K562 (cell line): ENCODE data around the gene PADI1. TPM values are rescaled to one million over a fixed set of nuclear protein-coding genes. Genes with fewer than 3 reads are reported as not detected.

Experiments
- ATAC-seq: fragments of 200-7000 bp; cut with Tn5 transposase; 3 replicates; pipeline ENCODE4 v1.9.1; 2020; ENCODE audit warnings: moderate library complexity
- BruUV-seq: library from RNA; stranded (reverse); fragments of 400-500 nt; replicated peaks from 2 replicates; lab custom pipeline; 2021; lab: Mats Ljungman, UMichigan
- CTCF ChIA-PET: fragments of 300-600 bp; formaldehyde crosslinking; extraction: SDS; loops from one replicate; lab custom pipeline; 2021; ENCODE audit warnings: low intra/inter-chr PET ratio; lab: Yijun Ruan, JAX
- POLR2A ChIA-PET: fragments of 300-600, 350-650 bp; sonication (Branson Sonifier 250); formaldehyde crosslinking; extraction: SDS; loops from one replicate; lab custom pipeline; 2021; ENCODE audit warnings: antibody characterized with exemption, inconsistent platforms; lab: Yijun Ruan, JAX
- DNase-seq, 4 experiments: peaks; one replicate each; pipeline versions ENCODE4 v3.0.0 to v3.0.0-alpha.2; 2011 to 2018; ENCODE audit warnings: low spot score in 3 of 4, mixed read lengths in 3 of 4; ENCODE audit errors: extremely low read depth in 1 of 4
- FAIRE-seq: peaks from 2 replicates; lab custom pipeline; 2011; peaks lifted over from hg19 to GRCh38; lab: Jason Lieb, UNC
- H2AFZ ChIP-seq: 2 replicates; pipeline ENCODE4 v1.6.0; 2011; ENCODE audit warnings: low read depth, low read length, control low read depth, inconsistent platforms
- H3K27ac ChIP-seq: fragments of 200-600 bp; 3 replicates; pipeline ENCODE4 v1.8.0; 2011; ENCODE audit warnings: low read depth, mild to moderate bottlenecking, control low read depth, inconsistent platforms, low read length, moderate library complexity, mixed read lengths; ENCODE audit errors: extremely low read depth
- H3K27me3 ChIP-seq, 2 experiments: fragments of 300-600 bp in 1 of 2; 2 replicates in 1 of 2; 3 replicates in 1 of 2; pipeline versions ENCODE4 v1.6.0 to v1.8.0; 2011; ENCODE audit warnings: inconsistent platforms in 2 of 2, low read length in 2 of 2, mild to moderate bottlenecking in 1 of 2, mixed read lengths in 1 of 2, moderate library complexity in 1 of 2; ENCODE audit not compliant: control insufficient read depth in 2 of 2, insufficient read depth in 2 of 2
- H3K36me3 ChIP-seq: fragments of 300-600 bp; 3 replicates; pipeline ENCODE4 v1.8.0; 2011; ENCODE audit warnings: mild to moderate bottlenecking, low read length, inconsistent platforms; ENCODE audit not compliant: control insufficient read depth, insufficient read depth
- H3K4me1 ChIP-seq, 2 experiments: fragments of 200-600 bp in 1 of 2; replicated peaks in 1 of 2; 2 replicates in 1 of 2; 3 replicates in 1 of 2; pipeline versions ENCODE4 v1.5.1 to v1.8.0; 2011; ENCODE audit warnings: inconsistent platforms in 2 of 2, low read length in 2 of 2, mild to moderate bottlenecking in 1 of 2, mixed read lengths in 1 of 2, moderate library complexity in 1 of 2; ENCODE audit not compliant: control insufficient read depth in 2 of 2, insufficient read depth in 2 of 2
- H3K4me2 ChIP-seq: 2 replicates; pipeline ENCODE4 v1.6.1; 2011; ENCODE audit warnings: low read length, control low read depth, inconsistent platforms, mixed read lengths; ENCODE audit not compliant: insufficient read depth
- H3K4me3 ChIP-seq: fragments of 200-600 bp; sonication (generic), shearing (Covaris generic); 2 replicates; pipeline ENCODE4 v1.5.1; 2016; ENCODE audit warnings: control low read depth, inconsistent platforms
- H3K79me2 ChIP-seq: fragments of 200-600 bp; 3 replicates; pipeline ENCODE4 v1.8.0; 2011; ENCODE audit warnings: low read length, inconsistent platforms; ENCODE audit not compliant: control insufficient read depth, insufficient read depth
- H3K9ac ChIP-seq, 2 experiments: 2 replicates each; pipeline versions ENCODE4 v1.6.0 to v1.6.1; 2011; ENCODE audit warnings: low read depth in 2 of 2, low read length in 2 of 2, control low read depth in 1 of 2, inconsistent platforms in 1 of 2, mild to moderate bottlenecking in 1 of 2, mixed read lengths in 1 of 2; ENCODE audit not compliant: insufficient read depth in 1 of 2
- H3K9me1 ChIP-seq: one replicate; pipeline ENCODE4 v1.6.0; 2011; ENCODE audit warnings: inconsistent platforms, mild to moderate bottlenecking, low read length, moderate library complexity; ENCODE audit not compliant: control insufficient read depth, insufficient read depth
- H3K9me3 ChIP-seq: replicated peaks from 2 replicates; pipeline ENCODE4 v1.5.1; 2011; ENCODE audit warnings: low read depth, low read length, inconsistent platforms; ENCODE audit not compliant: control insufficient read depth, insufficient read depth
- H4K20me1 ChIP-seq: replicated peaks from 2 replicates; pipeline ENCODE4 v1.6.1; 2011; ENCODE audit warnings: low read length, inconsistent platforms, mixed read lengths; ENCODE audit not compliant: control insufficient read depth, insufficient read depth
- CBFA2T3 ChIP-seq: fragments of 450-650 bp; IDR thresholded peaks from 2 replicates; pipeline ENCODE4 v1.6.1; 2017
- CEBPG ChIP-seq, 3 experiments: fragments of 200-800 bp in 1 of 3; sonication (Bioruptor generic) in 1 of 3; sonication (generic) in 1 of 3; formaldehyde crosslinking in 1 of 3; IDR thresholded peaks in 2 of 3; conservative IDR thresholded peaks in 1 of 3; 2 replicates each; pipeline versions ENCODE4 v1.6.1 to v1.8.0; 2016 to 2022; ENCODE audit warnings: missing compliant biosample characterization in 2 of 3, missing genetic modification characterization in 2 of 3, mild to moderate bottlenecking in 1 of 3, missing genetic modification reagents in 1 of 3
- COPS2 ChIP-seq: fragments of 450-650 bp; conservative IDR thresholded peaks from 2 replicates; pipeline ENCODE4 v1.6.1; 2016; ENCODE audit warnings: mild to moderate bottlenecking, moderate library complexity
- ELK1 ChIP-seq: sonication (generic); formaldehyde crosslinking; IDR thresholded peaks from 2 replicates; pipeline ENCODE4 v1.8.1; 2022; ENCODE audit warnings: missing genetic modification reagents
- FOXM1 ChIP-seq, 2 experiments: fragments of 450-650 bp in 1 of 2; sonication (generic) in 1 of 2; formaldehyde crosslinking in 1 of 2; IDR thresholded peaks; 2 replicates each; pipeline versions ENCODE4 v1.6.1 to v1.9.0; 2017 to 2022; ENCODE audit warnings: low read depth in 2 of 2, mild to moderate bottlenecking in 2 of 2, missing genetic modification reagents in 1 of 2, moderate library complexity in 1 of 2
- KDM2B ChIP-seq: fragments of 250-450 bp; sonication (Bioruptor Pico); IDR thresholded peaks from 2 replicates; pipeline ENCODE4 v1.8.0; 2021; ENCODE audit warnings: mild to moderate bottlenecking, moderate library complexity
- MYC ChIP-seq, 2 experiments: fragments of 250-450 bp in 1 of 2; sonication (Bioruptor Pico) in 1 of 2; IDR thresholded peaks; 2 replicates each; pipeline versions ENCODE4 v1.5.1 to v1.6.1; 2012 to 2021; ENCODE audit warnings: low read depth in 2 of 2, borderline replicate concordance in 1 of 2, improper control_type of control experiment in 1 of 2, low read length in 1 of 2, mild to moderate bottlenecking in 1 of 2, moderate library complexity in 1 of 2
- NR2F6 ChIP-seq: fragments of 450-650 bp; formaldehyde crosslinking; IDR thresholded peaks from 2 replicates; pipeline ENCODE4 v1.4.0; 2020; ENCODE audit warnings: mild to moderate bottlenecking
- SNRNP70 ChIP-seq: fragments of 200-400 bp; formaldehyde crosslinking; optimal IDR thresholded peaks from 2 replicates; pipeline ENCODE3; 2017; ENCODE audit warnings: low read depth, low read length
- TCF3 ChIP-seq: sonication (generic); formaldehyde crosslinking; IDR thresholded peaks from 2 replicates; pipeline ENCODE4 v1.4.0; 2020; ENCODE audit warnings: mild to moderate bottlenecking, missing genetic modification reagents
- ZBTB33 ChIP-seq: sonication (generic); formaldehyde crosslinking; IDR thresholded peaks from 2 replicates; pipeline ENCODE4 v1.8.1; 2023; ENCODE audit warnings: mild to moderate bottlenecking, missing genetic modification reagents
- ZBTB7A ChIP-seq: IDR thresholded peaks from 2 replicates; pipeline ENCODE4 v1.6.1; 2011; ENCODE audit warnings: low read depth, mild to moderate bottlenecking, low read length, moderate library complexity, borderline replicate concordance; ENCODE audit not compliant: control insufficient read depth
- ZKSCAN8 ChIP-seq: fragments of 200-800 bp; sonication (Bioruptor generic); IDR thresholded peaks from 2 replicates; pipeline ENCODE4 v1.6.1; 2016; ENCODE audit warnings: missing genetic modification characterization, missing compliant biosample characterization
- ZNF282 ChIP-seq: sonication (generic); formaldehyde crosslinking; IDR thresholded peaks from 2 replicates; pipeline ENCODE4 v1.8.1; 2023; ENCODE audit warnings: missing genetic modification reagents
- ZNF586 ChIP-seq: fragments of 450-650 bp; formaldehyde crosslinking; conservative IDR thresholded peaks from 2 replicates; pipeline ENCODE4 v1.4.0; 2020; ENCODE audit warnings: mild to moderate bottlenecking, moderate library complexity
- WGBS: fragments of 100-300 bp; shearing (Covaris generic); methylation state at CpG from one replicate; pipeline ENCODE4 v1.1.6; 2016; ENCODE audit warnings: low coverage, mixed read lengths; ENCODE audit not compliant: insufficient coverage; ENCODE audit errors: missing lambda C conversion rate; 5-methylcytosine and 5-hydroxymethylcytosine counted together
- in situ Hi-C: fragments of 300-500 bp; cut with MboI; formaldehyde crosslinking; loops from 4 replicates; pipeline ENCODE4 v1.15.0; 2018; ENCODE audit warnings: inconsistent platforms, mixed read lengths
- intact Hi-C: fragments of 100-400 bp; cut with micrococcal nuclease; formaldehyde crosslinking; loops from 2 replicates; pipeline ENCODE4 v1.14.2; 2022
- polyA plus RNA-seq, 8 experiments: library from polyadenylated mRNA; depleted of rRNA in 4 of 8; stranded (reverse) in 5 of 8; unstranded in 3 of 8; fragments of >200 nt; fragmentation: Nextera tagmentation in 2 of 8; fragmentation: Illumina TruSeq in 1 of 8; extraction: Ambion mirVana in 2 of 8; extraction: Trizol in 1 of 8; gene quantifications; 2 replicates each; pipeline versions ENCODE4 v1.2.1 to v1.2.3, GENCODE V29; 2011 to 2014; ENCODE audit warnings: inconsistent platforms in 1 of 8, missing spikeins in 1 of 8
- total RNA-seq, 7 experiments: library from RNA; depleted of rRNA in 6 of 7; stranded (reverse); fragments of >200 nt in 6 of 7; fragmentation: Illumina TruSeq in 2 of 7; extraction: Trizol in 2 of 7; gene quantifications; 2 replicates each; pipeline versions ENCODE4 v1.2.1 to v1.2.3, GENCODE V29; 2011 to 2021; ENCODE audit warnings: low replicate concordance in 1 of 7
- TF ChIP-seq, protein P1 (sequence below), 2 experiments: fragments of 450-650 bp in 1 of 2; sonication (generic) in 1 of 2; formaldehyde crosslinking in 1 of 2; IDR thresholded peaks in 1 of 2; conservative IDR thresholded peaks in 1 of 2; 2 replicates each; pipeline versions ENCODE4 v1.6.1 to v1.8.1; 2016 to 2023; ENCODE audit warnings: mild to moderate bottlenecking in 2 of 2, moderate library complexity in 2 of 2, inconsistent platforms in 1 of 2, missing genetic modification reagents in 1 of 2

The PADI1 gene
- total and polyA plus RNA-seq, 9 of the 15 experiments (the other 6 are each of a cell fraction or from before 2014, with no cell fraction given), result not detected

DNA sequence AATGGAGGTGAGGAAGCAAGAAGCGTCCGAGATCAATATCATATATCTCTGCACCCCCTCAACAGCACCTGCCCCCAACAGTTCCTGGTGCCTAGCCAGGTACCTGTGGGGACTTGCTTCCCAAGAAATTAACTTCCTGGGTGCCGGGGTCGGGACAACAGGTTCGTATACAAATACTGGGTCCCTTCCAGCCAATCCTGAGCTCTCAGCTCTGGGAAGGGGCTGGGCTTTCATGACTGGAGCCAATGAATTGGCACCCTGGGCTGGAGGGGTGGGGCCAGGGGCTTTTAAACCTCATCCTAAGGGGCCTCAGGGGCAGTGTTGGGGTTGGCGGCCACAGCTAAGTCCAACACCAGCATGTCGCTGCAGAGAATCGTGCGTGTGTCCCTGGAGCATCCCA lies 43.9 kb downstream of the PADI1 start, which contains the start of gene PADI3:
Gene PADI3, plus strand, starts transcription at position 318 of the 400 bp plus-strand sequence. Its CDS starts 40 bp downstream, at position 358.
- H3K9me1 ChIP-seq, result no peaks in the 10 kb centered on the region
- in situ Hi-C loops (no loop called here), intact Hi-C loops (no loop called here)
- ATAC-seq (peak; percentile 94), FAIRE-seq (peak; percentile 69), DNase-seq (peak; percentile 50 to 76 (median 52))
- peak within 1 kb of the TSS; percentile 71 for H2AFZ ChIP-seq
- TF ChIP-seq TCF3 (CRISPR knock-in tag) (no peak), FOXM1 (IDR thresholded peaks at IDR 0.05; ENCODE audit: low read depth) (0 out of 2 replicates have a peak, but pooled peaks have one; percentile 25), FOXM1 (CRISPR knock-in tag; IDR thresholded peaks at IDR 0.05; ENCODE audit: low read depth) (no peak), KDM2B (CRISPR knock-in tag) (no peak), ZBTB33 (no peak), ZNF282 (CRISPR knock-in tag) (no peak), ZBTB7A (peak; percentile 29; the same call in 1 of the 2 replicates), NR2F6 (no peak), ELK1 (CRISPR knock-in tag) (no peak), MYC (IDR thresholded peaks at IDR 0.05; ENCODE audit: low read depth, low read length) (no peak), MYC (CRISPR knock-in tag; IDR thresholded peaks at IDR 0.05; ENCODE audit: borderline replicate concordance, low read depth) (no peak), CEBPG (CRISPR knock-in tag; IDR thresholded peaks at IDR 0.05) (no peak), CEBPG (tag; conservative IDR thresholded peaks at IDR 0.05 in 1 of 2, IDR thresholded peaks at IDR 0.05 in 1 of 2) (no peak), COPS2 (no peak), SNRNP70 (no peak), ZKSCAN8 (CRISPR knock-in tag) (no peak), CBFA2T3 (no peak), ZNF586 (CRISPR knock-in tag) (no peak)
- TF ChIP-seq, protein P1, sequence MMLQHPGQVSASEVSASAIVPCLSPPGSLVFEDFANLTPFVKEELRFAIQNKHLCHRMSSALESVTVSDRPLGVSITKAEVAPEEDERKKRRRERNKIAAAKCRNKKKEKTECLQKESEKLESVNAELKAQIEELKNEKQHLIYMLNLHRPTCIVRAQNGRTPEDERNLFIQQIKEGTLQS (IDR thresholded peaks at IDR 0.05), result no peak
- TF ChIP-seq, protein P1 (CRISPR knock-in tag; conservative IDR thresholded peaks at IDR 0.05), result no peak
- 0 out of 5 replicates have a peak, but pooled peaks cover 0 to 3% of the 10 kb centered on the region in 2 experiments for H3K4me1 ChIP-seq
- peaks cover 7% of the 10 kb centered on the region; the same call in 1 of the 2 replicates for H4K20me1 ChIP-seq
- ChIA-PET CTCF (no interaction called here), POLR2A (interaction anchor here (0.6 to 1.5 kb wide), 3 partner anchors 11 to 88 kb away, joined by 4 to 5 read pairs (median 4); no protein-coding TSS in a partner anchor)
- peaks cover 30 to 79% of the 10 kb centered on the region in 2 experiments for H3K27me3 ChIP-seq
- peak within 1 kb of the TSS; percentile 50 for H3K4me2 ChIP-seq
- no peaks in the 10 kb centered on the region for H3K79me2 ChIP-seq
- peak within 1 kb of the TSS; percentile 20; the same call in 1 of the 2 replicates for H3K4me3 ChIP-seq
- 14% methylated on average over 9 of the region's 9 CpGs for WGBS
- H3K36me3 ChIP-seq, result no peaks in the 10 kb centered on the region
- BruUV-seq, result no TSS peak
- no peak within 1 kb of the TSS for H3K27ac ChIP-seq
- H3K9me3 ChIP-seq, result no peaks in the 10 kb centered on the region
- H3K9ac ChIP-seq, result no peak within 1 kb of the TSS
